NCI-H146 (cell line): ENCODE data around the gene TNFRSF13B.
A peak's percentile ranks its signal among the peaks of the same experiment; 100 is the strongest.

Experiments
- DNase-seq: peaks from one replicate; lab custom pipeline; 2025; lab: John Stamatoyannopoulos, UW

TNFRSF13B gene

GRCh38 chr17:16937431-16937830 is 34.5 kb downstream of the TNFRSF13B start:
- no peak for DNase-seq

GRCh38 chr17:16936536-16937310 is 35.2 kb downstream of the TNFRSF13B start:
- DNase-seq = no peak

GRCh38 chr17:16935786-16936185 is 36.1 kb downstream of the TNFRSF13B start:
- DNase-seq = no peak

DNA sequence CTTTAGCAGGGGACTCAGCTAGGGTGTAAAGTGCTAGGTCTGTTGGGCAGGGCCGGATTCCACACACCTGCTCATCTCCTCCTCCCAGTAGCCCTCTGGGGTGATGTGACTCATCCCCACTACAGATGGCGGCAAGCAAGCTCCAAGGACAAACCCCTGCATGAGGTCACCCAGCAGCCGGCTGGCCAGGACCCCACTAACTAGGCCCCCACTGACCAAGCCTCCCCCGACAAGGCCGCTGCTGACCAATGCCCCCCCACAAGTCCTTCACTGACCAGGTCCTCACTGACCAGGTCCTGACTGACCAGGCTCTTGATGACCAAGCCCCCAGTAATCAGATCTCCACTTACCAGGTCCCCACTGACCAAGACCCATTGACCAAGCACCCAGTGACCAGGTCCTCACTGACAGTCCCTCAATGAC is 36.7 kb downstream of the TNFRSF13B start:
- DNase-seq = no peak

DNA sequence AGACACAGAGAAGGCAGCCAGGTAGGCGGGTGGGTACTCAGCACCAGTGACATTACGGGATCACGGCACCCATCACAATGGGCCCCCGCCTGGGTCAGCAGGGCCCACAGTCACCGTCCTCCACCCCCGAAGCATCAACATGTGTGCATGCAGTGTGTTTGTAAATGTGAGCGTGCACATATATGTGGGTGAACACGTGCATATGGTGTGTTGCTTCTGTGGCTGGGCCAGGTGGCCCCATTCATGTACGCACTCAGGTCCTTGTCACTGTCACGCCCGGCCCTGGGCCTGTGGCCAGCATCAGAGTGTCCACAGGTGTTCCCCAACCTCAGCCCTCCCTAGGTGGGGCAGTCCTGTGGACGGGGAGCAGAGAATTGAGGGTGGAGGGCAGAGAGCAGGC is 37.1 kb downstream of the TNFRSF13B start:
- no peak for DNase-seq

DNA sequence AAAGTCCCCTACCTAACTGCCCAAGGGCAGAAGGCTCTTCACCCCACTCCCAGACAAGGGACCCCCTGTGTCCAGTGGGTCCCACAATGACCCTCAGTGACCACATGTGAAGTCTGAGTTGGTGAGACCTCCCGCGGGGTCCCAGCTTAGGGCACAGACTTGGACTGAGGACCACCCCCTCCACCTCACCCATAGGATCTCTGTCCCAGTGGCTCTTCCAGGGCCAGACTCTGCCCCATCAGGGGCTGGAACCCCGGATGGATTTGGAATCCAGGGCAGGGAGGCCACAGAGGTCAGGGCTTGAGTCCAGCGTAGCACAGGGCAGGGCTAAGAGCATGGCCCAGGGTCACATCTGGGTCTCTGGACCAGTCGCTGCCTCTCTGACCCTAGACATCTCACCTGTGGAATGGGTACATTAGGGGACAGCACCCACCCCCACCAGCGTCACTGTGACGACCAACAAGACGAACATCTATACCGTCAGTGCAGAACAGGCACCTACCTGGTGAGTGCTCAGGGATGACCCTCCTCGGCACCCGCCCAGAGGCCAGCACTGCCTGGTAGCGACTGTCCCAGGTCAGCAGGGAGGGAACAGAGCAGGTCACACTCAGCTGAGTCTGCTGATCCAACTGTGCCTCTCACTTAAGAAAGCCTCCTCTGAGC is 37.7 kb downstream of the TNFRSF13B start:
- DNase-seq = no peak

- peak; percentile 92 for DNase-seq
Measured at GRCh38 chr17:16933317-16934132, 38.4 kb downstream of the TNFRSF13B start.

- DNase-seq = no peak
Measured at GRCh38 chr17:16932611-16933010, 39.3 kb downstream of the TNFRSF13B start.

DNA sequence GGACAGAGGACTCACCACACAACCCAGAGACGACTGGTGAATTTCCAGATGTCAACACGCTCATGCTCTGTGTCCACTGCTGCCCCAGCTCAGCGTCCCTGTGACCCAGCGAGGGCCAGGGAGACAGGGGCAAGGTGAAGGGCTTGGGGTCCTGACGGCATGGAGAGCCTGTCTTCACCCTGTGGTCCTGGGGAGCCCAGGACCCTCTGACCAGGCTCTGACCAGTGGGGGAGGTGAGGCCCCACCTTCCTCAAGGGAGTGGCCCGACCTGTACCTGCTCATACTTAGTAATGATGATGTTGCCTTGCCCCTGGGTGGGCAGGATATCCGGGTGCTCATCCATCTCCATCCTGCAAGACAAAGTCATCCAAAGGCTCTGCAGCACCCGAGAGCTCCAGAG is 39.8 kb downstream of the TNFRSF13B start:
- DNase-seq = no peak

DNA sequence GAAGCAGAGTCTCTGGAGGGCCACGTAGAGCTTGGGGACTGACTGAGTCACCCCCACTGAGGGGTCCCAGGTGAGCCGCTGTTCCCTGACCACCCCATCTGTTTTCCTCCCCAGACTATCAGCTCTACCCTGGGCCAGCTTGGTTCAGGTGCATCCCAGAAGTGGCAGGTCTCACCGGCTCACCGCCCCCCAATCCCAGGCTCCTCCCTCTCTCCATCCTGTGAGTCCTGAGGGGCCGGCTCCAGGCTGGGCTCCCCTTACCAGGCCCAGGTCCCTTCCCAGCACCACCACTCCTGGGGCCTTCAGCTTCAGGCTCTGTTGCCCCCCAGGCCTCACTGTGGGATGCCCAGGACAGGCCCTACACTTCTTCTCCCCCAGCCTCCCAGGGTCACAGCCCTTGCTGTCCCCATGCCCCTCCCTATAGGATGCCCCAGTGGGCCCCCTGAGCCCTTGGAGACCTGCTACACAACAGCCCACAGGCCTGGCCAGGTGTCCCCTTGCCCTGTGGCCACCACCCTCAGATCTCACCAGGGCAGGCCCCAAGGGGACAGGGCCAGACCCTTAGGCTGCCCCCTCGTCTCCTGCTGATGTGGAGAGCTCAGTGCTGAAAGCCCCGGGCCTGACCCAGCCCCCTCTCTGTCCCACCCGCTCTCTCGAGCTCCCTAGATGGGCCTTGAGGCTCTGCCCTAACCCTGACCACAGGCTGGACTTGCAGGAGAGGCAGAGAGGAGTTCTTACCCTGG is 40.4 kb downstream of the TNFRSF13B start:
- DNase-seq = no peak

DNA sequence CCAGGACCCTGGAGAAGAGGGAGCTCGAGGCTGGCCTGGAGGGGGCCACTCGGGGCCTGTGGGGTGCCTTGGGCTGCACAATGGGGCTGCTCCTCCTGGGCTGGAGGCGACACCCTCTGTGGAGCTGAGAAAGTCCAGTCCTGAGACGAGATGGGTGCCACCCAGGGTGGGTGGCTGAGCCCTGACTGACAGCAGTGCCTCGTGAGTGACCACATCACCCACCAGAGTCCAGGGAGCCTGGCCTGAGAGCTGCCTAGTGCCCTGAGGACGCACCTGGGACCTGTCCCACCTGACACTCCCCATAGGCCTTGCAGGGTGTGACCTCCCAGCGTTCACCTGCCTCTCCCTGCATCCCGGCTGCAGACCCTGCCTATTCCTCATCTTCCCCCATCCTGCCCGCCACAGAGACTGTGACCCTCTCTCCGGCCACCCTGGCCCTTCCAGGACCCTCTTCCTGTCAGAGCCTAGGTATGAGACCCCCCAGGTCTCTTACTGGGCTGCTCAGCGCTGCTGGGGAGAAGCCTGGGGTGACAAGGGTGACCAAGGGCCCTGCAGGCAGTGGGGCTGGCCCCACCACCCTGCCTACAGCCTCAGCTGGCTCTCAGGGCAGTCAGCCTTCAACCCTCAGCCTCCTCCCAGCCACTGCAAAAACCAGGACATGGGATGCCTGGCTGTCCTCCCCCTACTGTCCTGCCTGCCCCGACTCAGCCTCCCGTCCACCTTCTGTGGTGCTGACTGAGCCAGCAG is 41.2 kb downstream of the TNFRSF13B start:
- DNase-seq = no peak

DNA sequence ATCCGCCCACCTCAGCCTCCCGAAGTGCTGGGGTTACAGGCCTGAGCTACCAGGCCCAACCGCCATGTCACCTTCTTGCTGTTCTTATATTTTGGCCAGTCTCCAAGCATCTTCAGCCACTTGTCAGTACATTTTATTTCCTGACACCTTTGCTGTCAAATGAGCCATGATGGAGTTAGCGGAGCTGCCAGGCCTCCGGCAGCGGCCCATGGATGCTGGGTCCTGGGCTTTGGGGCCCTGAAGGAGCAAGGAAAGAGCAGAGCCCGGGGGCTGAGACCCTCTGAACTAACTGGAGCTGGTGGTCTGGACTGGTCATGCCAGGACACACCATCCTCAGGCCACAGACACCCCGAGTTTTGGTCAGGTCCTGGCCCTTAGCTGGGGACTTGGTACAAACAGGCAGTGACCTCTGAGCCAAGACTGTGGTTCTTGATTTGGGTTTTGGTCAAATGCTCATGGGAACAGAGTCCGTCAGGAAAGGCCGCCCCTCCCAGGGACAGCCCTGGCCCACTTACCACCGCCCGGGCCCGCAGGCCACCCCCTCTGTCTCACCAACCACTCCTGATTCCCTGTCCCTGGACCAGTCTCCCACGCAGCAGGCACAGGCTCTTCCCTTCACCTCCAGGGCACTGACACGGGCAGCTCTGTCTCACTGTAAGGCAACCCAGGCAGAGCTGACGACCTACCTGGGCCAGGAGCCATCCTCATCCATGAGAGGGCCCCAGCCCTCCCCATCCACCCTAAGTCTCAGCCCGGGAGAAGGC is 42.0 kb downstream of the TNFRSF13B start:
- no peak for DNase-seq

- no peak for DNase-seq
Measured at GRCh38 chr17:16929035-16929680, 42.8 kb downstream of the TNFRSF13B start.

DNA sequence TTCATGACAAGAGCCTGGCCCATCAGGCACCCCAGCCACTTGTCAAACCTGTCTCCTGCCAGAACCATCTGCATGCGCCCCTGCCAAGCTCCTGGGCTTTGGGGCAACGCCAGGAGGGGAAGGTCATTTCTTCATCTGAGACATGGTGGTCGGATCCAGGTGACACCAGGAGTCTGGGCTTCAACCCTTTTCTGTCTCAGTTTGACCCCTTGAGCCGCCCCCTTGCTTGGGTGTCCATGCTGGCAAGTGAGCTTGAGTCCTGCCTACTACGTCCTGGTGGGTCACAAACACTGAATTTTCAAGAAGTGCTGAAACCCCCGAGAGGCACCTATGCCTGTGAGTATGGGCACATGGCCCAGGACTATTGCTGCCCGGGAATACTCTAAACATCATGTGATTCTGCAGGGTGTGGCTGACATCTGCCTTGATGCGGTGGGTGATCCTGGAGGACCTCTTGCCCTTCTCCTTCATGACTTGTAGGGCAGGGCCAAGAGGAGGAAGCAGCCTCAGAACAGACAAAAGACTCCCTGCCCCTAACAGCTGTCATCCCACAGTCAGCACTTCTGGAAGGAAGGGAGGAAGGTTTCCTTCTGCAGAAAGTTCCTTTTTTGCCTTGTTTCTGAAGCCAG is 43.4 kb downstream of the TNFRSF13B start:
- DNase-seq = no peak

GRCh38 chr17:16927641-16928321 is 44.1 kb downstream of the TNFRSF13B start:
- DNase-seq = no peak

- DNase-seq = no peak
Measured at GRCh38 chr17:16926571-16927451, 45.1 kb downstream of the TNFRSF13B start.

GRCh38 chr17:16926061-16926511 is 45.8 kb downstream of the TNFRSF13B start:
- DNase-seq = no peak
